ENCODE data around the gene LILRA6. TPM values are rescaled to one million over a fixed set of nuclear protein-coding genes. Genes with fewer than 3 reads are reported as not detected.
A peak's percentile ranks its signal among the peaks of the same experiment; 100 is the strongest.
"Not testable (repeated sequence)": the region's sequence is repeated elsewhere in the genome, so short reads cannot be mapped to it uniquely, and the experiment has no call there.

The LILRA6 gene
- total and polyA plus RNA-seq, 2 of the 13 experiments (the other 11 are each of a cell fraction or from before 2014, with no cell fraction given), result not detected

DNA sequence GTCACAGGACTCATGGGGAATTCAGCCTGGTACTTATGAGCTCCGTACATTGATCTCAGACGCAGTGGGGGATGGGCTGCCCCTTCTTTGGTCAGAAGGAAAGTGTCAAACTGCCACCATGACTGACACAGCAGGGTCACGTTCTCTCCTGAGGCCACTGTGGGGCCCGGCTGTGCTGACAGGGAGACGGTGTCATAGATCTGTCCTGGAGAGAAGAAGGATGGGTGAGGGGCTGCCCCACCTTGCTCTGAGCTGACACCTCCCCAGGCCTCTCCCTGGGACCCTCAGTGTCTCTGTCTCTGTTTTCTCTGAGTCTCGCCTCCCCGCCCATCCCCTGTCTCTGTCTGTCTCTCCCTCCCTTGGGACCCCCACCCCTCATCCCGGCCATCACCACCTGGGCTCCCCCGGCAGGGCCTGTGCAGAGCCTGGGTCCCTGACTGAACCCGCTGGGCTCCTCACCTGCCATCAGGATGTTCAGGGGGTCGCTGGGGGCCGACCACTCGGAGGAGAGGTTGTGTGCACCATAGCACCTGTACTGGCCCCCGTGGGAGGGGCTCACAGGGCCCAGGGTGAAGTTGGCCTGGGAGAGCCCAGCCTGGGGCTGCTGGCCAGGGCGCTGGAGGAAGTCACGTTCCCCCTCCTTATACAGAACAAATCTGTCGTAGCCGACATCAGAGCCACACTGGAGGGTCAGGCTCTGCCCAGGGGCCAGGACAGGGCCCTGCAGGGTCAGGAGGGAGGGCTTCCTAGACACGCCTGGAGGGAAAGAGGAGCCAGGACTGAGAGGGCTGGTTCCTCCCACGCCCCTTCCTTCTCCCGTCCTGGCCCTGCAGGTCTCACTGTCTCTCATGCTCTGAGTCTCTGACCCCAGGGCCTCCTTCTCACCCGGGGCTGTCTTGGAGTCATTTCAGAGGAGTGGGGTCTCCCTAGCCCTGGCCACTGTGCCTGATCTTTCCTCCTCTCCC lies 1.9 kb downstream of the LILRA6 start:
- POLR2A ChIA-PET; H3K4me3 ChIP-seq (replicated peaks in 1 of 3; ENCODE audit: insufficient read depth in 1 of 3, low read depth in 2 of 3, low read length in 3 of 3); H4K20me1 ChIP-seq (ENCODE audit: insufficient read depth, low read length); H3K79me2 ChIP-seq (ENCODE audit: insufficient read depth, low read length); H3K27ac ChIP-seq (ENCODE audit: extremely low read length, insufficient read depth, low read length); H3K9me3 ChIP-seq (ENCODE audit: low read length); H3K9ac ChIP-seq (ENCODE audit: insufficient read depth, low read depth, low read length); in situ Hi-C loops (cut with HindIII; ENCODE audit: extremely low pct_ligation_motif_present, low pct_unique_long_range_greater_than_20kb); H3K4me2 ChIP-seq (ENCODE audit: low read depth, low read length); H3K36me3 ChIP-seq (replicated peaks in 1 of 2; ENCODE audit: control insufficient read depth in 1 of 2, insufficient read depth in 2 of 2, low read length in 2 of 2); BruUV-seq (replicated peaks); DNase-seq (ENCODE audit: low spot score); H3K4me1 ChIP-seq (ENCODE audit: insufficient read depth, low read length); H2AFZ ChIP-seq (ENCODE audit: low read length); H3K27me3 ChIP-seq (ENCODE audit: control insufficient read depth in 1 of 2, insufficient read depth in 2 of 2, low read length in 2 of 2); intact Hi-C loops (cut with micrococcal nuclease; ENCODE audit: unreplicated experiment); CTCF ChIA-PET (ENCODE audit: low intra/inter-chr PET ratio, low total read pairs); FAIRE-seq: not testable (repeated sequence)
- peak; percentile 32; the same call in 2 of the 3 replicates for ATAC-seq
- WGBS (ENCODE audit: low lambda C conversion rate), result 18% methylated on average over 9 of the region's 22 CpGs

DNA sequence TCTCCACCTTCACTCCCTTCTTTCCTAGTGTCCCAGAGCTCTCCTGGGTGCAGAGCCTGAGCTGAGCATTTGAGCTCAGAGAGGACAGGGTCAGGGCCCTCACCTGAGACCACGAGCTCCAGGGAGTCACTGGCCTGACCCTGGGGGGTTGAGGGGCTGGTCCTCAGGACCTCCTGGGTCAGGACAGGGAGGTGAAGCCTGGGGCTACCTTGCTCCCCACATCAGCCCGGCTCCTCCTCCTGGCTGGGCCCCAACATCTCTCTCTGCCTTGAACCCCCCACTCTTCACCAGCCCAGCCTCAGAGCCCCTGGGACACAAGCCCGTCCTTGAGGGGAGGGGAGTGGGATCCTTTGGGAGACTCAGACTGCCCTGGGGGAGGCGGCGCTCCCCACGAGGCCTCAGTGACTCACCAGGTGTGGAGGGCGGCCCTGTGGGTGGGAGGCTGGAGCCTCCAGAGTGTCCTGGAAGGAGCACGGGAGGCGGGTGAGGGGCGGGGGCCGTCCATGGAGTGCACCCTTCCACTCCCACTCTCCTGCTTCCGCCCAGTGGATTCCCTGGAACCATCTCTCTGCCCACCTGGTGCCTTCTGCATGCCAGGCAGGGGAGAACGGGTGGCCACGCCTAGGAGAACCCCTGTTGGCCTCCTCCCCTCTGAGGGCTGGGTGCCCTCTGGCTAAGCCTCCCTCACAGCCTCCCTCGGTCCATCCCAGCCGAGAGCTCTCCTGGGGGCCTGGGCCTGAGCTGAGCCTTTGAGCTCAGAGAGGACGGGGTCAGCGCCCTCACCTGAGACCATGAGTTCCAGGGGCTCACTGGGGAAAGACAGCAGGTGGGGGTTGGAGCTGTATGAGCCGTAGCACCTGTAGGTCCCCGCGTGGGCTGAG lies 2.9 kb downstream of the LILRA6 start:
- H3K4me2 ChIP-seq (ENCODE audit: low read depth, low read length); H3K27me3 ChIP-seq (ENCODE audit: control insufficient read depth in 1 of 2, insufficient read depth in 2 of 2, low read length in 2 of 2); H3K4me1 ChIP-seq (ENCODE audit: insufficient read depth, low read length); H3K4me3 ChIP-seq (replicated peaks in 1 of 3; ENCODE audit: insufficient read depth in 1 of 3, low read depth in 2 of 3, low read length in 3 of 3); H4K20me1 ChIP-seq (ENCODE audit: insufficient read depth, low read length); POLR2A ChIA-PET; intact Hi-C loops (cut with micrococcal nuclease; ENCODE audit: unreplicated experiment); BruUV-seq (replicated peaks); in situ Hi-C loops (cut with HindIII; ENCODE audit: extremely low pct_ligation_motif_present, low pct_unique_long_range_greater_than_20kb); H2AFZ ChIP-seq (ENCODE audit: low read length); CTCF ChIA-PET (ENCODE audit: low intra/inter-chr PET ratio, low total read pairs); FAIRE-seq; H3K9ac ChIP-seq (ENCODE audit: insufficient read depth, low read depth, low read length); H3K27ac ChIP-seq (ENCODE audit: extremely low read length, insufficient read depth, low read length); H3K79me2 ChIP-seq (ENCODE audit: insufficient read depth, low read length); H3K9me3 ChIP-seq (ENCODE audit: low read length); H3K36me3 ChIP-seq (replicated peaks in 1 of 2; ENCODE audit: control insufficient read depth in 1 of 2, insufficient read depth in 2 of 2, low read length in 2 of 2); DNase-seq (ENCODE audit: low spot score): not testable (repeated sequence)
- WGBS (ENCODE audit: low lambda C conversion rate), result 13% methylated on average over 14 of the region's 21 CpGs
- ATAC-seq, result peak; percentile 61

Data from HepG2 (cell line).